GM19193 (cell line): Measurements from ENCODE around the gene CCT7.

ENCODE experiments used
- POLR2A ChIP-seq: IDR thresholded peaks from 4 replicates; pipeline ENCODE4 v1.6.1; 2011; ENCODE audit not compliant: insufficient read depth, insufficient read length; ENCODE audit errors: extremely low read depth

The CCT7 gene

DNA sequence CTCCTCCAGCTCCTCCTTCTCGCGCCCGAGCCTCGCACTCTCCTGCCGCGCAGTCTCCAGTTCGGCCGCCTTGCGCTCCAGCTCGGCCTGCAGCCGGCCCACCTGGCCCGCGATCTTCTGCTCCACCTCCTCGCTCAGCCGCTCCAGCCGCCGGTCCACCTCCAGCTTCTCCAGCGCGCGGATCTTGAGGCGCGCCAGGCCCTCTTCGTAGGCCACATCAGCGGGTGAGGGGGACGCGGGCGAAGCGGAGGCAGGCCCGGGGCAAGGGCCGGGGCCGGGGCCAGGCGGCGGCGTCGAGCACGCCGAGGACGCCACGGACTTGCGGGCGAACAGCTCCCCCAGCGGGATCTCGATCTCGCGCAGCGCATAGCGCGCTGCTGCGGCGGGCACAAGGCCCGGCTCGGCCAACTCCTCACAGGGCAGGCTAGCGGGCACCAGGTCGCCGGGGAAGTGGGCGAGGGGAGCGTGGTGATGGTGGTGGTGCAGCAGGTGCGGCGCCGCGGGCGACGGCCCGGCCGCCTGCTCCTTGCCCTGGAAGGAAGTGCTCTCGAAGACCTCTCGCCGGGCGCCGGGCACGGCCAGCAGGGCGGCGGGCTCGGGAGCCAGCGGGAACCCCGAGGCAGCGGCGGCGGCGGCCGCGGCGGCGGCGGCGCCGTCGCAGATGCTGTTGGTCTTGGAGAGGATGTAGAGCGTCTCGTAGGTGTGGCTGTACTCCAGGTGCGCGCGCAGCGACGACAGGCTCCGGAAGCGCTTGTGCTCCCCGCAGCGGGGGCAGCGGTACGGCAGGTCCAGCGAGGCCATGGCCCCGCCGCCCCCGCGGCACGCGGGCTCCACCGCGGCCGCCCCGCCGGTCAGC, 35.0 kb downstream of the CCT7 start:
- TF ChIP-seq POLR2A = peak; percentile 55

DNA sequence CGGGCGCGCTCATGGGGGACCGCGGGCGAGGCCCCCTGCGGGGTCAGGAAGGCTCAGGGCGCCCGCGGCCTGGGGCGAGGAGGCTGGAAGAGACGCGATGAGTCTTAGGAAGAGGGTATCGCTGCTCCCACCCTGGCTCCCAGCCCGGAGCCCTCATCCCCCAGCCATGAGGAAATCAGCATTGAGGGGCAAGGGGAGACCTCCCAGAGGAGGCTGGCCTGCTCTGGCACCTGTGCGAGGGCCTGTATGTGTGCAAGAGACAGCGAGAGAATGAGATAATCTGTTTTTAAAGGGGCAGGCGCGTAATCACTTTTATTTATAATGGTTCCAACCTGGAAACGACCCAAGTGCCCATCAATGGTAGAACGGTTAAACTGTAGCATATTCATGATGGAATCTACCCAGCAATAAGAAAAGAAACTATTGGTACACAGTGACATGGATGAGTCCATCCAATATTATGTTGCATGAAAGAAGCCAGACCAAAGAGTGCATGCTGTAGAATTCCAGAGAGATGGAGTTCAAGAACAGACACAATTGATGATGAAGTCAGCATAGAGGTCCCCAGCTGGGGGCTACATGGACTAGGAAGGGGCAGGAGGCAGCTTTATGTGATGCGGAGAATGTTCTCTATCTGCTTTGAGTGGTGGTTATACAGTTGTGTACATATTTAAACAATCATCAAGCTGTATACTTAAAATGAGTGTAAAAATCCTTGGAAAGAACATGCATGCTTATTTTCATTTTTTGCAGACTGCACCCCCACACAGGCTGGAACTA, 35.8 kb downstream of the CCT7 start:
- no peak for TF ChIP-seq POLR2A

DNA sequence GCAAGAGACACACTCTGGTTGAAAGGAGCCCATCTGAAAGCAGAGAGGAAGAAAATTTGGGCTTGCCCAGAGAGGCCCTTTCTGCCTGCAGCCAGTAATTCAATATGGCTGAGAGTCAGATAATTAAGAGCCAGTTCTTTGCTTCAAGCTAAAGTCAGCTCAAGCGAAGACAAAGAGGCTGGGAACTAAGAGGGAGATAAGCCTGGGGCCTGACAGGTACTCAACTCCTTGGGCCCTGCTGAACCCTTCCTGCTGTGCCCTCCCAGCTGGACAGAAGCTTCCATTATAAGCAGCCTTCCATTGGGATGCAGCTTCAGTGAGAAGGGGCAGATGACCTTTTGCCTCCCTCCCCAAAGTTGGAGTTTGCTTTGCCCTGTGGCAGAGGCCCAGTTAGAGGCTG, 38.2 kb downstream of the CCT7 start:
- no peak for TF ChIP-seq POLR2A

GRCh38 chr2:73279852-73280251, 45.7 kb downstream of the CCT7 start:
- TF ChIP-seq POLR2A = no peak

DNA sequence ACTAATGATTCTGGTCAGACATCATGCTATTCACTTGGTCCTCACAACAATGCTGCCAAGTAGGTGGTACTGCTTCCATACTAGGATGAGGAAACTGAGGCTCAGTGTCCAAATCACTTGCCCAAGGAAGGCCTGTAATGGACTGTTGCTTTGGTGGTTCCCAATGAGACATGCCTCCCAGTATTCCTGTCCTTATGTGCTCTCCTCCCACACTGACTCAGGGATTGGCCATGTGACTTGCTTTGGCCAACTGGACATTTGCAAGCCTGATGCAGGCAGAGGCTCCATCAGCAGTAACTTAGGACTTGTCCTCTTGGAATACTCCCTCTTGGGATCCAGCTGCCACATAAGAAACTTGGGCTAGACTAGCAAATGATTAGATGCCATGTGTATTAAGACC, 47.1 kb downstream of the CCT7 start:
- TF ChIP-seq POLR2A = no peak

DNA sequence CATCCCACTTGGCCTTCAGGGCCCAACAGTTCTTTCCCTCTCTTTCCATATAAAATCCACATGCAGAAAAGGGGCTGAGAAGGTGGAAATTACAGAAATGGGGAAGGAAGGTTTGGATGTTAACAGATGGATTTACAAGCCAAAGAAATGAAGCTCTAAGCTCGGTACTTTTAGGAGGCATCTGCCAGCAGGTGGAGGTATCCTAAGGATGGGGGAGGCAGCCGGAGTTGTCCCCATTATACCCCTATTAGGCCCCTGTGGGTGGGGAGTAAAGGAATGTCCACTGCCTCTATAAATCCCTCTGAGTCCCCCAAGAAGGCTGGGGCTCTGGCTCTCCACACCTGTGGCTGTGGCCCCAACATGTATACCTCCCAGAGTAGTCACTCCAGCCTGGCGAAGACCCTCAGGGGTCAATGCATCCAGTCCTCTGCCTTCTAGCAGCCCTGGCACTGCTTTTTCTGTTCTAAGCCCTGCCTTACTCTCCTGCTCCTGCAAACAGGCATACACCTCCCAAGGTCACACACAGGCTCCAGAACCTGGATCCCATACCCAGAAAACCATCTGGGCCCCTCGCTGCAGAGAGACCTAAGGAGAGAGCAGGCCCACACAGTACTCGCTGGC, 48.9 kb downstream of the CCT7 start:
- no peak for TF ChIP-seq POLR2A

GRCh38 chr2:73283545-73284295, 49.6 kb downstream of the CCT7 start:
- TF ChIP-seq POLR2A = no peak

GRCh38 chr2:73284296-73285158, 50.4 kb downstream of the CCT7 start, which contains the start of gene FBXO41:
FBXO41 (minus strand) TSS chr2:73284478; CDS start chr2:73269630, 14,848 bp downstream.
- peak; percentile 67 for TF ChIP-seq POLR2A

GRCh38 chr2:73285159-73285739, 51.1 kb downstream of the CCT7 start:
- peak; percentile 22 for TF ChIP-seq POLR2A

GRCh38 chr2:73286134-73286655, 52.1 kb downstream of the CCT7 start:
- no peak for TF ChIP-seq POLR2A

DNA sequence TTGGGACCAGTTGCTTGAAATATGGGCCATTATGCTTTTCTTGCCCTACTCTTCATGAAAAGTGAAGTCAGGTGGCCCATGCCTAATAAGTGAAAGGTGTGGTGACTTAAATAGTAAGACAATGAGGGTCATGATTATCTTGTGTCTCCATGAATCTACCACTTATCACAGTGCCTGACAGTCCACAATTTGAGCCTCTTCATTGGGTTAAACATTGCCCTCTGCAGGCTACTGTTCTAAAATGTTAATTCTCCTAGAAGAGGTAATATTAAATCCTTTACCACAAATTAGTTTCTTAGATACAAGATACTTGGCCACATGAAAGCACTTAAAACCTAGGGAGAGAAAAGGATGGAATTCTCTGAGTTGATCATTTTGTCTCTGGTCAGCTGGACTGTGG, 55.2 kb downstream of the CCT7 start:
- no peak for TF ChIP-seq POLR2A

DNA sequence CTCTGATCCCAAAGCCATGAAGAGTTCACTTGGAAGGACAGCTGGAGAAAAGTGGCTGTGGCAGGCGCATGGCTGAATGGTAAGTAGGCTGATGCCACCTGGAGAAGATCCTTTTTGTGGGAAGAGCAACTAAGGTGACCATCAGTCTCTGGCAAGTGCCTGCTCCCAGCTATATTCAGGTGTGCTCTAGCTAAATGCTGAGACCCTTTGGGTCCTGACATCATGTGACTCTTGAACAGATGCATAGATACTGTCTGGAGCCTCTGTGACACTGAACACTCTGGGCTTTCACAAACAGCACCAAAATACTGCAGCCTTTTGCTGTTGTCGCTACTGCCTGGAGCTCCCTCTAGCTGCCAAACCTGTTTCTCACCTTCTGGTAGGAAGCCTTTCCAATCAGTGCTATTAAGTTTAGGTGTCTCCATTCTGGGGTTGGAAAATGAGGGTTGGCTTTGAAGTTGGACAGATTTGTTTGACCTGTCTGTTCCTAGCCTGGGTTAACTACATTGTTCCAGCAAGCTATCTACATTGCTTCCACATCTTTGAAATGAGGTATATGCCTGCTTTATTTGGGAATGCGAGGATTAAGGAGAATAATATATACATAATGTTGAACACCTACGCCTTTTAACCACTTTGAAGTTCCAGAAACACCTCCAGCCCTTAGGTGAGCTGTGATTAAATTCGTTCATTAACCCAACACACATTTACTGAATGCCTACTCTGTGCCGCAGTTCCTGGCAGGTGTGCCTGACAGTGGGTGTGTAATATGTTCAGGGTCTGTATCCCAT, 56.1 kb downstream of the CCT7 start:
- TF ChIP-seq POLR2A = no peak
